Limb (tissue), 2 donors: ENCODE data around the gene FAM107B.

Experiments used
- DNase-seq, 2 donors: peaks; one replicate each; pipeline ENCODE4 v3.0.0-alpha.2; 2016; ENCODE audit errors: extremely low spot score in 2 of 2

FAM107B gene

DNA sequence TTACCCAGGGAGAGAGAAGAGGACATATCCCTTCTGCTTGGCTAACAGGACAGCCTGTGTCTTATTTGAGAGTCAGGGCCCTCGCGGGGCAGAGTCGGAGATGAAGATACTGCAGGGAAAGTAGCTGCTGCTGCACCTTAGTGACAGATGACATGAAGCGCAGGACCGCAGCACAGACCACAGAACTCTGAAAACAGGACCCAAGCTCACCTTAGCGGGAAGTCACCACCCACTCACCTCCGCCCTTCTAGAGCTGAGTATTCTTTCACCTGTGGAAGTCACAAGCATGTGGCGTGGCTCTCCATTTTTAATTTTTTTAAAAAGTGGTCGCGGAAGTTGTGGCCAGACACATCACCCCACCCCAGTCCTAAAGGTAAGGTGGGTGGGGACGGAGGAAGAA is 191.4 kb downstream of the FAM107B start:
- DNase-seq: no peak

DNA sequence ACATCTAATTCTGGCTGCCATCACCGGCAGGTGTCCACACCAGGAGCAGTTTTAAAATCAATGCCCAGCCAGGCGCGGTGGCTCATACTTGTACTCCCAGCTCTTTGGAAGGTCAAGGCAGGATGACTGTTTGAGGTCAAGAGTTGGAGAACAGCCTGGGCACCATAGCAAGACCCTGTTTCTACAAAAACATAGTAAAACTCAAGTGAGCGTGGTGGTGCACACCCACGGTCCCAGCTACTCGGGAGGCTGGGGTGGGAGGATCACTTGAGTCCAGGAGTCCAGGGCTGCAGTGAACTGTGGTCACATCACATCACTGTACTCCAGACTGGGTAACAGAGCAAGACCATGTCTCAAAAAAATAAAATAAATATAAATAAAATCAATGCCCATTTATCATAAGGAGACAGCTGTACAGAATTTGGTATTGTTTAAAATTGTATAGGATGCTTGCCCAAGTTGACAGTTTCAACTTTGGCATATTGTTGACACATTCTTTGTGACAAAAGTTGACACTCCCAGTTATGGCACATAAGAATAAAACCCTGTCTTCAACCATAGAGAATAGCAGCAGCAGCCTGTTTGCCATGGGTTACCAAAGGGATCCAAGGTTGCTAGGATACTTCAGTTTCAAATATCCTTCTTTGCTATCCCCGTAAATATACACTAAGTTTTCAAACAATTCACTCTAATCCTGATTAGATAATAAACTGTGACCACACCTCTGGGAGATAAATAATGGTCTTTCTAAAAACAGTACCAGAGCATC is 193.0 kb downstream of the FAM107B start:
- DNase-seq: no peak

DNA sequence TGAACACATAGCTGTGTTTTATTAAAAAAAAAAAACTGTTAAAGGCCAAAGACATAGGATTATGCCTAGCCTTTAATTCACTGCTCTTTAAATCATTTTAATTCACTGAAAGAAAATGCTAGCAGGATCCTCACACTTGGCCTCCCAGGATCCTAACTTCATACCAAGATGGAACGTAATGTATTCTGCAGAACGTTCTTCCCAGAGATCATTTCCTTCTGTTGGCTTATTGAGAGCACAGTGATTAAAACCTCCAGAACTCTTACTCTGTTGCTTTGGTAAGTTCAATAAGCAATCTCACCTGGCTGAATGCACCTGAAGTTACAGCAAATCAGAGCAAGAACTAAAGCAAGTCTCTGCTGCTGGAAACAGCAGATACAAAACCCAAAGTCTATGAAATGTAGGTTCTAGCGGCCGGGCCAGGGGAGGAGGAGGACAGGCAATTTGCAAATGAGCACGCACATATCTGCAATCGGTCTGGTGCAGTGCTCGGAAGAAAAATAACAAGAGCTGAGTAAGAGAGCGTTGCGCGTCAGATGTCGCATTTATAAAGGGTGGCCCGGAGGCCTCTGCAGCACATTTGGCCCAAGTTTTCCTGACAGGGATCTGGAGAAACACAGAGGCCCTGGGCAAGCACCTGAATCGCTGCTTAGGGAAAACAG is 193.9 kb downstream of the FAM107B start:
- no peak for DNase-seq

DNA sequence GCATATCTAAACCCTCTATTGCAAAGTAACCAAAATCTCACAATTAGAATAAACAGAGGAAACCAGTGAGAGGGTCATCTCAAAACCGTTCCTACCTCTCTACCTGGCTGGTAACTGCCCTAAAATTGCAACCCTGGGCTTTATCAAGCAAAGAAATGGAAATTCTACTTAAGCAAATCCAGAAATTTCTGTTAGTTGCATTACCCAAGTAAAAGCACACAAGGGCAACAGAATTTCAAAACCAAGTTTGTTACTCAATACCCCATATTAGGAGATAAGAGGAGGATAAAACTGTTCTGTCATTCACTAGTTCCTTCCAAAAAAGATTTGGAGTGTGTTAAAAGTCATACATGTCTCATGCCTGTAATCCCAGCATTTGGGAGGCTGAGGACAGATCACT is 195.3 kb downstream of the FAM107B start:
- no peak for DNase-seq

DNA sequence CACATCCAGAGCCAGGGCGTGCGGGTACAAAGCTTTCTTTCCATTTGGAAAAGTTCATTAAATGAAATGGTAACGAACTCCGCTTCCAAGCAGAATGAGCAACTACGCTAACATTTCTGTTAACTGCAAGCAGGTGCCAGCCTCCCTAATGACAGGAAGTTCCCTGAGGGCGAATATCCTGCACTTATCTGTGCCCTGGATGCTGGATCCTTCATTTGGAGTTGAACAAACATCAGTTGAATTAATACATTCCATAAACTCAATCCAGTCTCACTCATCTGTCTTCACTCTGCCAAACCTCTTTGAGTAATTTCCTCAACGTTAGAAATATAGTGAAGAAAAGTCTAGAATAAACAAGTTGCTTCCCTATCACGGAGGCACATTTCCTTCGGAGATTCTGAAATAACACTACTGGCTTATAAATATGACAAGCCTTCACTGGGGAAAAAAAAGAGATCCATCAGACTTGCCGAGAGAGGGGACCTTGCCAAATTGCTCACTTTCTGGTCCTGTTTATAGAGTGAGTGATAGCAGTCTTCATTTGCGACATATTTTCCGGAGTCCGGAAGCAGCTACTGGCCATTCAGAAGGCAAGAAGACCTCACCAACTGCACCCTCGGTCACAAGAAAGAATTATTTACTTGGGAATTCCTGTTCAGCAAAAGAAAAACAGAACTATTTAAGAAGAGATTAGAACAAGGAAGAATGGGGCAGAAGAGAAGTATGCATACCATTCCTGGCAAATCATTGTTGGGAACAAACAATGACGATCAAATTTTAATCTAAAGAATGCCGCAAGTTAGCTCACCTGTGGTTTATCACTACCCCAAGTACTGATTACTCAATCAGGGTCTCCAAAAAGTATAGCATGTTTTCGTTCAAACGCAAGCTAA is 196.4 kb downstream of the FAM107B start:
- DNase-seq: no peak

DNA sequence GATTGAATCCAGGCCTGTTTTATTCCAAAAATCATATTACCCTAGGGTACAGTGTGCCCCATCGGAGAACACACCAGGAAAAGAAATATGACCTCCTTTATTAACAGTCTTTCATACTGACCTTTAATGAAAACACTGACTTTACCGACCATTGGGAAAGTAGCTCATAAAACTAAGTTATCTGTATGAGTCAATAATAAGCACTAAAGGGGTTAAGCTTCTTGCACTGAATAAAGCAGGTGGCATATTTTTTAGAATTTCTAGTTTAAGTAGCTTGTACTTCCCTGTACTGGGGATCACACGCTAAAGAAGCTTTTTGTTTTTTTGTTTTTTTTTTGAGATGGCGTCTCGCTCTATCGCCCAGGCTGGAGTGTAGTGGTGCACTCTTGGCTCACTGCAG is 199.8 kb downstream of the FAM107B start:
- no peak for DNase-seq

DNA sequence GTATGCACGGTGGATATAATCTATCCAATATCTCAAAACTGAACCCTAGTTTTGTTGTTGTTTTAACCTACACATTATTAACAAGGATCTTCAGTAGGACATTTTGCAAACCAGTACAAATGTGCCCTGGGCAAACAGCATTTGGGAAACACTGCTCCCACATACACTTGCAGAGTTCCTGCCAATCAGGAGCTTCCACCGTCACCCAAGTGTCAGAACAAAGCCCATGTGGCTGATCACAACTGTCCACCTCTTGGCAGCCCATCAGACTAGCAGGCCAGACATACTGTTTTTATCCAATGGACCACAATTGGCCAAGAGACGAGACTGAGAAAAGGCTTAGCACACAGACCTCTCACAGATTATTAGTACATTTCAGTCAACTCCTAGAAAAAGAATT is 200.4 kb downstream of the FAM107B start:
- no peak for DNase-seq

DNA sequence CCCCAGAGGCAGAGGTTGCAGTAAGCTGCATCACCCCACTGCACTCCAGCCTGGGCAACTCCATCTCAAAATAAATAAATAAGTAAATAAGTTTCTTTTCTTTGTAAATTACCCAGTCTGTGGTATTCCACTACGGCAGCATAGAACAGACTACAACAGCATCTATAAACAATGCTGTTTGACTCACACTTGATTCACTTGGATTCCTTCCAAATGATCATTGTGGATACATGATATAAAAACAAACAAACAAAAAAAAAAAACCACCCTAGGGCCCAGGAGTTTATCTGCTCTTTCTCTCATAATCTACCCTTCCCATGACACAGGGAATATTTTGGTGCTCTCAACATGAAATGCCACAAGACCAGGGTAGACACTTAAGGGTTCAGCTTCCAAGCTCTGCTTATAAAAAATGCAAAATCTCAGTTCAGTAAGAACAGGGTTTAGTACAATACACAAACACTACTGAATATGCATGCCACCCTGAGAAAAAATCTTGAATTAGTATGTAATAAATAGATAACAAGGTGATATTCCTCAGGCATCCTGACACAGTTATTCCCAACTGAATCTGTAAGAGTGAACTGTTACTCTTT is 200.9 kb downstream of the FAM107B start:
- no peak for DNase-seq

DNA sequence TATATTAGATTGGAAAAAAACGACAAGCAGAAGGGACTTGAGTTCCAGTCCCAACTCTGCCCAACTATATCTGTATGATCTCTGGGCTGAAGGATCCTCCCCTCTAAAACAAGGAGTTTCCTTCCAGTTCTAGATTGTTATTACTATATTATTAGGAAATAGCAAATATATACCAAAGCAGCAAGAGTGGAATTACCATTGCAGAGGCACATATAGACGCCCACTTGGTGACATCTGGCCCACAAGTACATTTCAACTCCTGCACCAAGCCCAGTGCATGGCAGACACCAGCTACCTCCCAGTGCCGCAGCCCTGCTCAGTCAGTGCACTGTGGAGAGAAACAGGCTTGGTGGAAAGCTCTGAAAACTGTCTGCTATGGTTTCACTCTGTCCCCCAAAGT is 201.9 kb downstream of the FAM107B start:
- no peak for DNase-seq

DNA sequence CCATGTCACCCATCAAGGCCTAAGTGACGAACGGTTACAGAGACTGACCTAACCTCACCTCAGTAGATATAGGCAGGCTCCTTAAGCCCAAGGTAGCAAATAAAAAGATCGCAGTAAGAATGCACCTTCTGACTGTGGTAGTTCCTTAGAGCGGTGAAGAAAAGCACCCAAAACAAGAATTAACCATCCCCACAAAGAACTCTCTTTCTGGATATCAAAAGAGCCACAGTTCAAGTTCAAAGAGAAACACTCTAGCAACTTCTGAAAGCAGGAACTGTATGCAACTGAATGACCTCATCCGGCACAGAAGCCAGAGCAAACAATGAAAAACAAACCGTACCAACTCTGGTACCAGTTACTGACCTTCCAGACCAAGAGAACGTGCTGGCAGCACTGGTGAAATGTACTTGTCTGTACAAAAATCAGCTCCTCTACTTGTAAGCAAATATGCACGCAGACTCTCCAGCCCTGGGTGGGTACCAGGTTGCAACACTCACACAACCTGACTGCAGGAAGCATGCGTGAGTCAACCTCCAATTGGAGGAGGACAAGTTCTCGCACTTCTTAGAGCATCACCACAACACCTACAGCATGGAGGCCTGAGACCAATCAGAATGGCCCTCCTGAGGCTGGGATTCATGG is 202.7 kb downstream of the FAM107B start:
- no peak for DNase-seq

DNA sequence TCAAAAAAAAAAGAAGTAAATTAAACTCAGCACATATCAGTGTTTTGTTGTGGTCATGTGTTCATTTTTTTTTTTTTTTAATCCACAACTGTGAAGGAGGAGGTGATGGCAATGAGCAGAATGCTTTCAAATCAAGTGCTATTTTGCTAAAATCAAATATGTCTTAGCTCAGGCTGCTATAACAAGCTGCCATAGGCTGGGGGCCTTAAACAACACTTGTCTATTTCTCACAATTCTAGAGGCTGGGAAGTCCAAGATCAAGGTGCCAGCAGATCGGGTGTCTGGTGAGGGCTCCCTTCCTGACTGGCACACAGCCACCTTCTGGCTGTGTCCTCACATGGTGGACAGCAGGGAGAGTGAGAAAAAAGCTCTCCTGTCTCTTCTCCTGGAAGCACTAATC is 203.9 kb downstream of the FAM107B start:
- DNase-seq: no peak

DNA sequence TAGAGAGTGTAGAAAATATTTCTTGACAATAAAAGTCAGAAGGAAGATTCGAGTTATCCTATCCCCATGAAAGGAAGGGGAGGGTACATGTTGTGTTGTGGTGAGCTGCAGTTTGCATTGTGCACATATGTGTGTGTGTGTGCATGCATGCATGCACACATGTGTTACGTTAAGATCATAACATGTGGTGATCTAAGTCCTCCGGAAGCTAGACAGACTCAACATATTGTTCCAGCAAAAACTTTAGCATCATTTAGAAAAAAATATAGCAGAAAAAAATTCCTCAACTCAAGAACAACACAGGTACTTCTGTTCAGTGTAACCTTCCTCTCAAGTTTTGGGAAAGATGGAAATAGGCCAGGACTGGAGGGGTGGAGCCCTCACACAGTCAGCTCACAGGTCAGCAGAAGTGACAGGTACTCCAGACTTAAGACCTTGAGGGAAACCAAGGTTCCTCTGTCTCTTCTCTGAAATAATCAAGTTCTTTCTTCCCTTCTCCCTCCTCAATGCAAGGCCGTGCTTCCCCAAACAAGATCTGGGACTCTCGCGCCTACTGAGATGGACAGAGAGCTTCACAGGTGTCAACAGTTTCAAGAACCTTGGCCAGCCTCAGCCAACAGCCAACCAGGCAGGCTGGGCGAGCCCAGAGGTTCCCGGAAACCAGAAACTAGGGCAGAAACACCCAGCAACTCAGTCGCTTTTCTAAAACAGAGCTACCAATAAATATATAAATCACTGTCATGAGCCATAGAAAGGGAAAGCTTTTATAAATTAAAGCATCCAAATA is 205.2 kb downstream of the FAM107B start:
- DNase-seq: no peak

DNA sequence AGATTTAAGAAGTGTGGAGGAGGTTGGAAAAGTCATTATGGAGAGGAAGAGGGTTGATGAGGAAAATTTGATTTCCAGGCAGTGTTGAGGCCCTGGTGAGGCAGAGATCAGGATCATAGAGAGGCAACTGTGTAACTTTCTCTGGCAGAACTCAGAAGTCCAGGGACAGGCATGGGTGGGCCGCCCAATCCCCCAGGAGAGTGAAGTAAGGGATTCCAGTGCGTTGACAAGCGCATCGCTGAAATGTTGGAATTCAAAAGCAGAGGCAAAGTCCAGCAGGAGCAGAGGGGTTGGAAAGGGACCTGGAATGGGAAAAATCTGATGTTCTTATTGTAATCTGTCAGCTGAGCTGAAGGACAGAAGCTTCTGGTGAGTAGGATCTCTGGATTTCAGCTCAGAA is 207.3 kb downstream of the FAM107B start:
- no peak for DNase-seq

DNA sequence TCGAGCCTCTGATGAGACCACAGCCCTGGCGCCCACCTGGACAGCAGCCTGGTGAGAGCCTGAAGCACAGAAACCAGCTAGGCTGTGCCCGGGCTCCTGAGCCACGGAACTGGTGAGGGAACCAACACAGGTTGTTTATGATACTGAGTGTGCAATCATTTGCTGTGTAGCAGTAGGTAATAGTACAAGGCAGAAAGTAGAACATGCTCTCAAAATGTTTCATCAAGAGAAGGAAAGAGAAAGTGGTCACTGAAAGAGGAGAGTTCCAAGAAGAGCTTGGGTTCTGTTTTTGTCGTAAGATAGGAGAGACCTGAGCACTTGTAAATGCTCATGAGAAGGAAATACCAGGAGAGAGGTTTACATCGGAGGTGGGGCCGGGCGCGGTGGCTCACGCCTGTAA is 208.2 kb downstream of the FAM107B start:
- DNase-seq: no peak

DNA sequence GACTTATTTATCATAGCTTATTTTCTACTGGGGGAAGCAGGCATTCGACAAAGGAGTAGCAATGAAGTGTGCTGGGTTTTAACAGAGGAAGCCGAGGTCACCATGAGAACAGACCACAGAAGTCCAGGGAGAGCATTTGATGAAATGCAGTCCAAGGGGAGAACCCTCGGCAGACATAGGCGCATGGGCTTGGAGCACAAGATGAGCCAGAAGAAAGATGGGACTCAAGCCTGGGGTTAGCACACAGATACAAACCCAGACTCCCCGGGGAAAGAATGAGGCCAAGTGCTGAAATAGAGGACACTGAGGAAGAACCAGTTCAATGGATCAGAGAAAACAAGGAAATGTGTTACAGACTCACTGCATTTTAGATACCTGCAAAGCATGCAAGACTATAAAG is 209.5 kb downstream of the FAM107B start:
- no peak for DNase-seq

DNA sequence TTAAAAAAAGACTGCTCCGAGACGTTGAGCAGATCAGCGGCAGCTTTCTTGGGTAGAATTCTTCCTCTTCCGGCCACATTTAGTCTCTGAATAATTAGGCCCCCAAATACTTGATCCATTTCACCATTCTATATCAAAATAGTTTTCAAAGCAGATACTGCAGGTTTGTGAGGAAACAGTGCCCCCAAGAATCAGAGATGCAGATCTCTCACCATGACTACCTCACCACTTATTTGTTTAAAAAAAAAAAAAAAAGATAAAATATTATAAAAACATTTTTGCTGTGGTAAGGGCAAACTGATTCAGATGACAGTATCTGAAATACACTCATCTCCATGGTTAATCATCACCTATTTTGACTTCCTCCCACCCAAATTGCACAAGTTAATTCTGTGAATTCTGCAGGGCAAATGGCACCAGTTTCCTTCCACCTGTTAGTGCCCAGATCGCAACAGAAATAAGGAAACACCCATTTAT is 210.4 kb downstream of the FAM107B start:
- no peak for DNase-seq

DNA sequence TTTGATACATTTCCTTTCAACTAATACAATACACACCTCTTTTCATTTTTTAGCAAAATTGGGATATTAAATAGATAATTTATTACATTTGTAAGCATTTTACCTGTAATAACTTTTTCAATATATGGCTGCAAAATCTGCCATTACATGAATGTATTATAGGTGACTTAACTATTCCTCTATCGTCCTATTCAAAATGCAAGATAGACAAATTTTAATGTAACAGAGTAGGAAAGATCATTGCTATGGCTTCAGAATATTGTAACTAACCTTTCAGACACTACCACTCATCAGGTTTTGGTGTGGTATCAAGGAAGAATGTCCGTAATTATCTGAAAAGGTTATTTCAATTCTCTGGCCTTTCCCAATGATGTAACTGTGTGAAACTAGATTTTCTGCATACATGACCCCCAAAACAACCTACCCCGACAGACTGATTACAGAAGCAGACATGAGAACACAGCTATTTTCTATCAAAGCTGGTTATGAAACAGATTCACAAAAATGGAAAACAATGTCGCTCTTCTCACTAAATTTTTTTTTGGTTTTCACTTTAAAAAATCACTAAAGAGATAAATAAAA is 211.2 kb downstream of the FAM107B start:
- no peak for DNase-seq

DNA sequence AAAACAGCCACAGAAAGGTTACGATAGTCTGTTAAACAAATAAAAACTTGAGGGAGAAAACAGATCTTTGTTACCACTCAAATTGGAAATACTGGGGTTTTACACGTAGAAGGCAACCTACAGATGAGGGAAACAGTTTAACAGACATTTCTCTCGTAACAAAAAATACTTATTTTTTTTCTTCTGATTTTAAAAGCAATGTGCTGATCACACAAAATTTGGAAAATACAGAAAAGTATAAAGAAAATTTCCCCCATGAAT is 211.7 kb downstream of the FAM107B start:
- DNase-seq: no peak

DNA sequence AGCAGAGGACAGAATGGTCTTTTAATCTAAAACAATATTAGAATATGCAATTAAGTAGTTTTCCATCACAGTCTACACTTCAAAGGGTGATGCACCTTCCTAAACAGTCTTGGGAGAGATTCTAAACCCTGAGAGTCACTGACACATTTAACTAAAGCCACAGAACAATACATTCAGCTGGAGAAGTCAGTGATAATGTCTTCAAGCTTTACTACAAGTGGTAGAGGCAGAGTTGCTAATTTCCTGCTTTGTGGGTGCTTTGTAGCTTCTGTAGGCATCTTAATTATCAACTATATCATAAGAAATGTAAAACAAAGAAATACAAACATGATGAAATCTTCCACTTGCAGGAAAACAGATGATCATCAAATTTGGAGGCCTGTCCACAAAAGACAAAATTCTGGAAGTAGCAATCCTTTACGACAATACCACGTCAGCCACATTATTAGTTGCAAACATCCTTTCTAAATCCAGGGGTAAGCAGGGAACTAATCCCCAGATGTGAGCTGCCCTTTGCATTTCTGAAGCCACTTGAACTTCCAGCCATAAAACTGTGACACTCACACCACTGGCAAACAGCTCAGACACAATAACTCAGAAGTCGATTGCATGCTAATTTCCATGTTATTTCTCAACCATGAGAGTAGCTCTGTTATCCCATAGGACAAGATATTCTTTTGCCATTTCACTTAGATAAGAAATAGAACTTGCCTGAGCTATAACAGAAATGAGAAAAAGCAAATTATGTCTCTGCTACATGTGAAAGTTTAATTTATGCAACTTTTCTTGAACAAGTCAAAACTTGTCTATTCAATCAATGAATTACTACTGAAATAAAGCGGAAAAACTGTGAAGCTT is 212.2 kb downstream of the FAM107B start:
- DNase-seq: no peak
